Adipose tissue (tissue), 3 donors: ENCODE data around the gene TWF2. TPM values are rescaled to one million over a fixed set of nuclear protein-coding genes. Genes with fewer than 3 reads are reported as not detected.

Source experiments
- H3K27ac ChIP-seq: one replicate; pipeline ENCODE4 v1.5.1; 2013; ENCODE audit warnings: low read depth, low read length
- WGBS, 3 donors: extraction: QIAGEN DNeasy Blood & Tissue Kit; methylation state at CpG; one replicate each; pipeline ENCODE4 v1.1.7; 2013; 5-methylcytosine and 5-hydroxymethylcytosine counted together
- polyA plus RNA-seq, 3 donors: library from polyadenylated mRNA; stranded (reverse); fragments of 200-250 nt; gene quantifications; one replicate each; pipeline ENCODE4 v1.2.3, GENCODE V29; 2013
- donor health status: healthy with polysubstance abuse.
- donor health status: Bipolar disorder and iron deficiency.
- donor health status: healthy.

The TWF2 gene
- polyA plus RNA-seq, 3 donors, result 20.0 to 58.3 (median 51.4) TPM

- peak overlapping the region; percentile 26 for H3K27ac ChIP-seq
- 24 to 30% (median 26%) methylated on average over 13 of the region's 13 CpGs for WGBS, 3 donors
Observed at GRCh38 chr3:52216585-52217408, 22.2 kb downstream of the TWF2 start.

- H3K27ac ChIP-seq, result no peak overlapping the region
- whole genome bisulfite sequencing, 3 donors, result 92 to 98% (median 93%) methylated on average over 7 of the region's 7 CpGs
Observed at GRCh38 chr3:52215351-52215750, 23.6 kb downstream of the TWF2 start.

DNA sequence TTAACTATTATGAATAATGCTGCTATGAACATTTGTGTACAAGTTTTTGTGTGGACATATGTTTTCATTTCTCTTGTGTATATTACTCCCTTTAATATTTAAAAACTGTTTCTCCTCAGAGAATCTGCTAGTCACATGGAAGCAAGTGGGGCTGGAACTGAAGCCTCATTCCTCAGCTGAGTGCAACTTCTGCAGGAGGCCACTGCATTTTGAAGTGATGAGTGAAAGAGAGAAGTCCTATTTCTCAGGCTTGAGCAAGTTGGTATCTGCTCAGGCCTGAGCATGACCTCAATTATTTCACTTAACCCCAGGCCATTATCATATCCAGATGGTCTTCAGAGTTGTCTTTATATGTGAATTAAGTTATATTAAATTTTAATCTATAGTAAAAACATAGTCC lies 25.1 kb downstream of the TWF2 start:
- no peak overlapping the region for H3K27ac ChIP-seq

GRCh38 chr3:52213005-52213404 lies 26.0 kb downstream of the TWF2 start:
- WGBS, 3 donors, result 65 to 82% (median 70%) methylated on average over 8 of the region's 8 CpGs
- H3K27ac ChIP-seq, result no peak overlapping the region

GRCh38 chr3:52211268-52211891 lies 27.6 kb downstream of the TWF2 start:
- no peak overlapping the region for H3K27ac ChIP-seq
- WGBS, 3 donors, result 93 to 95% (median 95%) methylated on average over 18 of the region's 18 CpGs

GRCh38 chr3:52210550-52211046 lies 28.4 kb downstream of the TWF2 start:
- no peak overlapping the region for H3K27ac ChIP-seq
- WGBS, 3 donors, result 57 to 72% (median 64%) methylated on average over 6 of the region's 6 CpGs

GRCh38 chr3:52210037-52210436 lies 28.9 kb downstream of the TWF2 start:
- no peak overlapping the region for H3K27ac ChIP-seq

GRCh38 chr3:52208556-52208955 lies 30.4 kb downstream of the TWF2 start:
- H3K27ac ChIP-seq, result no peak overlapping the region
- WGBS, 3 donors, result 84 to 93% (median 88%) methylated on average over 4 of the region's 4 CpGs

- 80 to 86% (median 85%) methylated on average over 6 of the region's 6 CpGs for WGBS, 3 donors
Observed at GRCh38 chr3:52205727-52206372, 33.1 kb downstream of the TWF2 start.

GRCh38 chr3:52204337-52205073 lies 34.5 kb downstream of the TWF2 start:
- 66 to 72% (median 70%) methylated on average over 10 of the region's 10 CpGs for WGBS, 3 donors
- no peak overlapping the region for H3K27ac ChIP-seq

More at GRCh38 chr3:52205727-52206372, 33.1 kb downstream of the TWF2 start:
- H3K27ac ChIP-seq, result no peak overlapping the region

DNA sequence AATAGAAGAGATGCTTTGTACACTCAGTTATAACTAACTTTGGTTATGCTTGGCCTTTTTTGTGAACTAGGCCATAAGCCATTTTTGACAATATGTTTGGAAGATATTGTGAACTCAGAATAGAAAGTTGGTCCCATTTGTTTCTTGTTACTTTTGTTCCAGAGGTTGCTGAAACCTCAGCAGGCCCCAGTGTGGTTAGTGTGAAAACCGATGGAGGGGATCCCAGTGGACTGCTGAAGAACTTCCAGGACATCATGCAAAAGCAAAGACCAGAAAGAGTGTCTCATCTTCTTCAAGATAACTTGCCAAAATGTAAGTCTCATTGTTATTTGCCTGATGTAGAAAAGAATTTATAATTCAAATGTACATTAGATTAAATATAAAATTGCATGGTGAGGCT lies 35.3 kb downstream of the TWF2 start:
- no peak overlapping the region for H3K27ac ChIP-seq
- 52 to 90% (median 73%) methylated on average over 1 of the region's 1 CpG for WGBS, 3 donors

DNA sequence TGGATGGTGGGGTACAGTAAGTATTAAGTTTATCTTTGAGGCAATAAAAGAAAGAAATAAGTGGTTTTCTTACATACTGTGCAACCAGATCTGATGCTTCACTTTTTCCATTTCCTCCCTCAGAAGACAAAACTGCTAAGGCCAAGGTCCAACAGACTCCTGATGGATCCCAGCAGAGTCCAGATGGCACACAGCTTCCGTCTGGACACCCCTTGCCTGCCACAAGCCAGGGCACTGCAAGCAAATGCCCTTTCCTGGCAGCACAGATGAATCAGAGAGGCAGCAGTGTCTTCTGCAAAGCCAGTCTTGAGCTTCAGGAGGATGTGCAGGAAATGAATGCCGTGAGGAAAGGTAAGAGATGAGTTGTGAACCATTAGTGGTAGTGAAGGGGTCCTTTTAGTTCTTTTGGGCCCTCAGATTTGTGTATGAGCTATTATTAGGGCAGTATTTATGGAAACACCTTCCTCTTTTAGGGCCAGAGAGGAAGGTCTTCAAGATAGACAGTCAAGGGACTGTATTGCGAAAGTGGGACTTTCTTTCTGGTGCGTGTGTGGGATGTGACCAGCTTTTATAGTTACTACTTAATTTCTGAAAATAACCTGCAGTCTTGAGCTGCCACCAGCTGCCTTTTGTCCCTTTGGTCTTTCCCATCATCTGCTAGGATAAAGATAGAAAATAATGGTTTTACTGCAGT lies 36.4 kb downstream of the TWF2 start:
- no peak overlapping the region for H3K27ac ChIP-seq
- WGBS, 3 donors, result 54 to 92% (median 62%) methylated on average over 4 of the region's 4 CpGs

DNA sequence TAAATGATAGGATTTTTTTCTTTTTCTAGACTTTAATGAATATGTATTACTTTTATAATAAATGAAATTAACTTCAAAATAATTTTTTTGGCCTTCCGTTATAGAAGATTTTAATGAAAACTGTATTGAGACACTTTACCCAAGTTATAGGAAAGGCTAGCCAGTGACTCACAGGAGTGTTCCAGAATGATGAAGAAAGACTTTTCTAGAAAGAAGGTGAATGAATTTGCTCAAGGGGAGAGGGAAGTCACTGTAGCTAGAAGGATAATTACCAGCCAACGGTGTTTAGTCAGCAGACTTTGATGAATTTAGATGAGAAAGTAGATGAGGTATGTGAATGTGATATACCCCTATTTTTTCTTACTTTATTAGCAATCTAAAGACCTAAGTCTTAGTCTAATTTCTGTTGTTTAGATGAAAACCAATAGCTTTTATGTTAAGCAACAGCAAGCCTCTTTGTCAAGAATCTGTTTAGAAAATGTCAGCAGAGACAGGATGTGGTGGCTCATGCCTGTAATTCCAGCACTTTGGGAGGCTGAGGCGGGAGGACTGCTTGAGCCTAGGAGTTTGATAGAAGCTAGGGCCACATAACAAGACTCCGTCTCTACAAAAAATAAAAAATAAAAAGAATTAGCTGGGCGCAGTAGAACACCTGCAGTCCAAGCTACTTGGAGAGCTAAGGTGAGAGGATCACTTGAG lies 37.8 kb downstream of the TWF2 start:
- H3K27ac ChIP-seq, result no peak overlapping the region
- WGBS, 3 donors, result 73 to 95% (median 78%) methylated on average over 5 of the region's 5 CpGs

DNA sequence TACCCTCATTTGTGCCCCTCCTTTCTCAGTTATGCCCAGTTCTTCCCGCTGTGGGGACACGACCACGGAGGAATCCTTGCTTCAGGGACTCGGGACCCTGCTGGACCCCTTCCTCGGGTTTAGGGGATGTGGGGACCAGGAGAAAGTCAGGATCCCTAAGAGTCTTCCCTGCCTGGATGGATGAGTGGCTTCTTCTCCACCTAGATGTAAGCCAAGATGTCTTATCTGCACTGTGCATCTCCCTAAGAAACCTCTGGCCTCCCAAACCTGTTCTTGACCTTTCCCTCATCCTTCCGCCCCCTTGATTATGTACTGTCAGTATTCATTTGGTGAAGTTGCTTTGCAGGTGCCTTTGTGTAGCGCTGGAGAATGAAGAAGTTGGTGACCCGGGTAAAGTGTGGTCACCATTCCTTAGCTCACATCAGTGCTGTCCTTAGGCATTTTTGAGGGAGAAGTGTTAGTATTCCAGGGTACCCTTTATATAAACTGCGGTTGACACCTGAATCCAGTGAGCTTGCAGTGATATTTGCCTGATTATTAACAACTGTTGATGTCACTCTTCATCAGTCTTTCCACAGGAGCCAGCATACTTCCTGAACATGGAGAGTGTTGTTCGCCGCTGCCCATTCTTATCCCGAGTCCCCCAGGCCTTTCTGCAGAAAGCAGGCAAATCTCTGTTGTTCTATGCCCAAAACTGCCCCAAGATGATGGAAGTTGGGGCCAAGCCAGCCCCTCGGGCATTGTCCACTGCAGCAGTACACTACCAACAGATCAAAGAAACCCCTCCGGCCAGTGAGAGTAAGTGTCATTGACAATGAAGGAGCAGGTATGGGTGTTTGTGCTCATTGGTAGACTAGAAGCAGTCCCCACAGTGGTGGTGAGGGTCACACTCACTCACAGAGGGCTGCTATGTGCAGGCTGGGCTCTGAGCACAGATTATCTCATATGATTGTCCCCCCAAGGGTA lies 40.0 kb downstream of the TWF2 start:
- H3K27ac ChIP-seq, result no peak overlapping the region
- WGBS, 3 donors, result 34 to 42% (median 39%) methylated on average over 14 of the region's 14 CpGs

DNA sequence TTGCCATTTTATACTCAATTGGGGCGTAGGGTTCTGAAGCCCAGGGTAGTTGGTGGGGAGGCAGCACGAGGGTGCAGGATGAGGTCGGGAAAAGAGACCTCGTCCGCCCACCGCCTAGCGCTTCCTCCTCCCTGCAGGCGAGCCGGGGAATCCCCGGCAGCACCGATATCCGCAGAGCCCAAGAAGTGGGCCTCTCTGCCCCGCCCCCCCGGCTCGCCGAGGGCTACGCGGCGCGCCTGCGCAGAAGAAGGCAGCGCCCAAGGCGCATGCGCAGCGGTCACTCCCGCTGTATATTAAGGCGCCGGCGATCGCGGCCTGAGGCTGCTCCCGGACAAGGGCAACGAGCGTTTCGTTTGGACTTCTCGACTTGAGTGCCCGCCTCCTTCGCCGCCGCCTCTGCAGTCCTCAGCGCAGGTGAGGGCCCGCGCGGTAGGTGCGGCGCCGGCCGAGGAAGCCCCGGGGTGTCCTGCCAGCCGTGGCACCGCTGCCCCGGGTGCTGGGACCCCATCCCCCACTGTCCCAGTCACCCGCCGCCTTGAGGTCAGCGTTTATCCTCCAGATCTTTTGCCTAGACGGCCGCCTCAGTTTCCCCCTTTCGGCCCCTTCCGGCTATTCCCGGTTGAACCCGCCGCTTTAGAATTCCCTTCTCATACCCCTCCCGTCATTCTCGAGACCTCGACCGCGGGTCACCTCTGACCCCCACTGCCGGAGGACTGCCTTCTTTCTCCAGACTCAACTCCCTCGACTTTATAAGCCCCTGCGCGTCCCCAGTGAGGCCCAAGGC lies 40.9 kb downstream of the TWF2 start, which contains the start of gene ALAS1:
Gene ALAS1 (plus strand): TSS at position 319 of the 784 bp plus-strand sequence. CDS start 1,082 bp downstream, outside the sequence.
- H3K27ac ChIP-seq, result no peak within 1 kb of the TSS
- WGBS, 3 donors, result 0 to 1% (median 1%) methylated on average over 57 to 71 of the region's 71 CpGs

- H3K27ac ChIP-seq, result no peak overlapping the region
- WGBS, 3 donors, result 39 to 48% (median 45%) methylated on average over 10 of the region's 10 CpGs
Observed at GRCh38 chr3:52197499-52197841, 41.5 kb downstream of the TWF2 start.
